HG02970 (cell line): ENCODE results near the gene NOL4.
"Not testable (repeated sequence)": the region's sequence is repeated elsewhere in the genome, so short reads cannot be mapped to it uniquely, and the experiment has no call there.

Source experiments
- ATAC-seq: cut with Tn5 transposase; IDR thresholded peaks from one replicate; pipeline ENCODE4 v1.9.1; 2021; ENCODE audit warnings: mild to moderate bottlenecking, moderate library complexity, moderate number of reproducible peaks; ENCODE audit not compliant: unreplicated experiment, low FRiP score

NOL4 gene, protein sequence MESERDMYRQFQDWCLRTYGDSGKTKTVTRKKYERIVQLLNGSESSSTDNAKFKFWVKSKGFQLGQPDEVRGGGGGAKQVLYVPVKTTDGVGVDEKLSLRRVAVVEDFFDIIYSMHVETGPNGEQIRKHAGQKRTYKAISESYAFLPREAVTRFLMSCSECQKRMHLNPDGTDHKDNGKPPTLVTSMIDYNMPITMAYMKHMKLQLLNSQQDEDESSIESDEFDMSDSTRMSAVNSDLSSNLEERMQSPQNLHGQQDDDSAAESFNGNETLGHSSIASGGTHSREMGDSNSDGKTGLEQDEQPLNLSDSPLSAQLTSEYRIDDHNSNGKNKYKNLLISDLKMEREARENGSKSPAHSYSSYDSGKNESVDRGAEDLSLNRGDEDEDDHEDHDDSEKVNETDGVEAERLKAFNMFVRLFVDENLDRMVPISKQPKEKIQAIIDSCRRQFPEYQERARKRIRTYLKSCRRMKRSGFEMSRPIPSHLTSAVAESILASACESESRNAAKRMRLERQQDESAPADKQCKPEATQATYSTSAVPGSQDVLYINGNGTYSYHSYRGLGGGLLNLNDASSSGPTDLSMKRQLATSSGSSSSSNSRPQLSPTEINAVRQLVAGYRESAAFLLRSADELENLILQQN

GRCh38 chr18:34224423-34225217, at the start of gene NOL4:
Gene NOL4, minus strand, starts transcription at chr18:34224913. Its CDS starts 1,660 bp downstream, at chr18:34223253.
- ATAC-seq: no peak

DNA sequence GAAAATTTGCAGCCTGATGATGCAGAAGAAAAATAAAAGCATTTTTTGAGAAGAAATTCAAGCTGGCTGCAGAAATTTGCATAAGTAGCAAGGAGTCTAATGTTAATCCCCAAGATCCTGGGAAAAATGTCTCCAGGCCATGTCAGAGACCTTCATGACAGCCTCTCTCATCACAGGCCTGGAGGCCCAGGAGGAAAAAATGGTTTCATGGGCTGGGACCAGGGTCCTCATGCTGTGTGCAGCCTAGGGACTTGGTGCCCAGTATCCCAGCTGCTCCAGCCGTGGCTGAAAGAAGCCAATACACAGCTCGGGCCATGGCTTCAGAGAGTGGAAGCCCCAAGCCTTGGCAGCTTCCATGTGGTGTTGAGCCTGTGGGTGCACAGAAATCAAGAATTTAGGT, 41.3 kb upstream of the NOL4 start:
- ATAC-seq: not testable (repeated sequence)

- peak; percentile 62 for ATAC-seq
These were observed 37.4 kb upstream of the NOL4 start for GRCh38 chr18:34261865-34262780.

- ATAC-seq: no peak
These were observed 33.5 kb upstream of the NOL4 start for GRCh38 chr18:34258176-34258575.

- ATAC-seq: no peak
These were observed 27.2 kb upstream of the NOL4 start for GRCh38 chr18:34251919-34252318.

DNA sequence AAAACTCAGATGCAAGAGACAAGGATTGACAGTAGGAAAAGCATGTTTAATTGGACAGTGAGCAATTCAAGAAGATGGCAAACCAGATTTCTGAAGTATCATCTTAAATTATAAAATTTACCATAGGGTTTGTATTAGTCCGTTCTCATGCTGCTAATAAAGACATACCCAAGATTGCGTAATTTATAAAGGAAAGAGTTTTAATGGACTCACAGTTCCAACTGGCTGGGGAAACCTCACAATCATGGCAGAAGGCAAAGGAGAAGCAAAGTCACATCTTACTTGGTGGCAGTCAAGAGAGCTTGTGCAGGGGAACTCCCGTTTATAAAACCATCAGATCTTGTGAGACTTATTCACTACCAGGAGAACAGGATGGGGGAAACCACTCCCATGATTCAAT, 24.0 kb upstream of the NOL4 start:
- no peak for ATAC-seq

DNA sequence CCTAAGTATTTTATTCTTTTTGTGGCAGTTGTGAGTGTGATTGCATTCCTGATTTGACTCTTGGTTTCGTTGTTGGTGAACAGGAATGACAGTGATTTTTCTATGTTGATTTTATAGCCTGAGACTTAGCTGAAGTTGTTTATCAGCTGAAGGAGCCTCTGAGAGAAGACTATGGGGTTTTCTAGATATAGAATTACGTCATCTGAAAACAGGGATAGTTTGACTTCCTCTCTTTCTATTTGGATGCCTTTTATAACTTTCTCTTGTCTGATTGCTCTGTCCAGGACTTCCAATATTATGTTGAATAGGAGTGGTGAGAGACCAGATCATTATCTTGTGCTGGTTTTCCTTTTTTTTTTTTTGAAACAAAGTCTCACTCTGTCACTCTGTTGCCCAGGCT, 18.0 kb upstream of the NOL4 start:
- no peak for ATAC-seq

GRCh38 chr18:34233781-34234388, 9.2 kb upstream of the NOL4 start:
- not testable (repeated sequence) for ATAC-seq

- no peak for ATAC-seq
These were observed 473 bp upstream of the NOL4 start for GRCh38 chr18:34225218-34225553.

DNA sequence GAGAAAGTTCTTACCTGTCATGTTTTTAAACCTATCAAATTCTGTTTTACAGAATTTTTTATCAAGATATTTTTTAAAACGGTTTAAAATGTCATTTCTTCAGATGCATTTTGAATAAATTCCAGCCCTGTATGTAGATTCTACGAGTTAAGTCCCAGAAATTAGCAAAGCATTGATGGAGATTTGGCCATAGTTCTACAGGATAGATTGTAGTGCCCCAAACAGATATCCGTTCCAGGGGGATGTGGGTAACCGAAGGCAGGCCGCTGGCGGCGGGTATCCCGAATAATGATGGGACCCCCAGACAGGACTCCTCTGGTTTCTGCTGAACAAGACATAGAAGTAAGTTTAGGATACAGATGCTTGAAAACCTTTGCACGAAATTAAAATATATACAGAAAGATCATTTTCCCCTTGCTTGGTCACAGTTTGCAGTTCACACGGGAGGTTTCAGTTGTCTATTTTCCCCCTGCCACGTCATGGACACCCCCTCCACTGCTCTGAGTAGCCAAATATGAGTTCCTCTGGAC, 755 bp downstream of the NOL4 start:
- no peak for ATAC-seq

GRCh38 chr18:34223164-34223892, 1.4 kb downstream of the NOL4 start:
- no peak for ATAC-seq

GRCh38 chr18:34222307-34223163, 2.2 kb downstream of the NOL4 start:
- ATAC-seq: no peak

DNA sequence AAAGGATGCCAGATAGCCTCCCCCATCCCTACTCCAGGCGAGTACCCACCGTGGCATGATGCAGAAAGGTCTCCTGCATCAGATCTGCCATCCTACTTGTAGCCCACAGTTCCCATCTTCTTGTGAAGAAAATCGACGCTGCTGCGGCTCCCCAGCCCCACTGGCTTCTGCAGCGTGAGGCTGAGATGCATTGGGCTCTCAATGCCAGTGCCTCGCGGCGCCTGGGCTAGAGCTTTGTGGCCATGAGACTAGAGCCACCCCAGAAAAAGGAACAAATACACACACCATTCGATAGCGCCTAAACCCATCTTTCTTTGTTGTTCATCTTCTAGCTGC, 2.8 kb downstream of the NOL4 start:
- ATAC-seq: no peak

DNA sequence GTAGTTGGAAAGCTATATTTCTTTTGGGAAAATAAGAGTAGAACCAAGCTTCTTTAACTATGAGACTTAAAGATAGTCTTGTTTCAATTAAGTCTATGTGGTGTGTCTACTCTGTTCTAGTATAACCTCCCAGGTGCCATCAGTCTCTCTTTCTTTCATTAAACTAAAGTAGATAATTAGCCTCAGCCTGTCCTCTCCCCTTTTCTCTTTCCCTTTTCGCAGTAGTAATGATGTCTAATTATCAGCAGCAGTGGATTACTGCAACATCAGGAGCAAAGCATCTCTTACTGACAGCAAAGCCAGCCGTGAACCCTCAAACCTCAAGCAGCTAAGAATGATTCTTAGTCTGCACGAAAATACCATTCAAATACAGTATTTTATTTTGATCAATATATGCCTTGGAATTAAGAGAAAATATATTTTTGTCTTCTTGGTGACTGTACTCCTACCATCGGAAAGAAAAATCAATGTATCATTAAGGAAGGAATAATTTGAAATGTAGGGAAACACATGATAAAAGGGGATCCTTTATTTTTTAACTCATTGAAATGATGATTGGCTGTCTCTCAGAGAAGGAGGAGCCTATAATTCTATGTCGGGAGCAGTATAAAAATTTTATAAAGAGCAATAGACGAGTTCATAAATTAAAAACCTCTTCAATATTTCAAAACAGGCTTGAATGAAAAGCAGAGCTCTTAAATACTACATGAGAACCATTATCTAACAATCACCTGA, 4.5 kb downstream of the NOL4 start:
- no peak for ATAC-seq

DNA sequence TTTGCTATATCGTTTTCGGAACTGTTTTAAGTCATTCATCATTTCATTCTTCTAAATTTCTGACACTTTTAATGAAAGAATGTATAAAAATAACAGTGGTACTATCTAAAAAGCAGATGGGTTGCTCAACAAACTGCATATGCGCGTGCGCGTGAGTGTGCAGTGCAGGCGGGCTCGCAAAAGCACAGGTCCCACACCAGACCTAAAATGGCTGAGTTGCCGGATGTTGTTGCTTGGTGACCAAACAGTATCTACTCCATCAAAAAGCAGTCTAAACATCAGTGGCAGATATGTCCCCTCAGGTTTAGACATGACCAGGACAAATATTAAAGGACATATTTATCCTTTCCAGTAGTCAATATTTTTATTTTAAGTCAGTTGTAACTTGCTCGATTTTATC, 5.1 kb downstream of the NOL4 start:
- ATAC-seq: no peak

DNA sequence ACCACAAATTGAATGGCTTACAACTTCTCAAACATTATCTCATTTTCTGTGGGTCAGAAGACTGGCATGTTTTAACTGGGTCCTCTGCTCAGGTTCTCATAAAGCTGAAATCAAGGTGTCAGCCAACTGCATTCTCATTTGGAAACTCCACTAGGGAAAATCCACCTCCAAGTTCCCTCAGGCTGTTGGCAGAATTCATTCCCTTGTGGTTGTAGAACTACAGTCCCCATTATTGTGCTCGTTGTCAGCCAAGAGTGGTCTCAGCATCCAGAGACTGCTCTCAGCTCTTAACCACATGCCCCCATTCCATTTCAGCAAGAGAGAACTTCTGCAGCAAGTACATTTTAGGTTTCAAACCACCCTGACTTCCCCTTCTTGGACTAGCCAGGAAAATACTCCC, 12.2 kb downstream of the NOL4 start:
- no peak for ATAC-seq

- no peak for ATAC-seq
These were observed 17.3 kb downstream of the NOL4 start for GRCh38 chr18:34207344-34207851.
